ENCODE data around the gene CACNA1G. TPM values are rescaled to one million over a fixed set of nuclear protein-coding genes. Genes with fewer than 3 reads are reported as not detected.

The CACNA1G gene
- total RNA-seq, 1 experiment from 2014 or later = 6.7 TPM

GRCh38 chr17:50532452-50533024, 28.0 kb upstream of the CACNA1G start, which contains the start of gene EPN3 (continued):
- no peak for TF ChIP-seq ZNF317 (CRISPR knock-in tag; IDR thresholded peaks at IDR 0.05; ENCODE audit: borderline replicate concordance, low read depth)
- no peak for TF ChIP-seq EMX1 (CRISPR knock-in tag; IDR thresholded peaks at IDR 0.05)
- TF ChIP-seq ZNF512 (CRISPR knock-in tag; IDR thresholded peaks at IDR 0.05; ENCODE audit: borderline replicate concordance) = no peak
- TF ChIP-seq MLX (CRISPR knock-in tag; IDR thresholded peaks at IDR 0.05) = no peak
- no peak for TF ChIP-seq CBFB (CRISPR knock-in tag; IDR thresholded peaks at IDR 0.05; ENCODE audit: low read depth)
- no peak for TF ChIP-seq ZNF138 (CRISPR knock-in tag; conservative IDR thresholded peaks at IDR 0.05)
- TF ChIP-seq FOXK1 (CRISPR knock-in tag; IDR thresholded peaks at IDR 0.05) = no peak; the same call in 1 of the 2 replicates
- TF ChIP-seq ZBTB21 (CRISPR knock-in tag; IDR thresholded peaks at IDR 0.05; ENCODE audit: borderline replicate concordance) = peak; percentile 63; the same call in 1 of the 2 replicates
- peak; percentile 70; the same call in 1 of the 2 replicates for TF ChIP-seq ZNF281 (CRISPR knock-in tag; IDR thresholded peaks at IDR 0.05)
- TF ChIP-seq CREM (CRISPR knock-in tag; IDR thresholded peaks at IDR 0.05) = no peak
- TF ChIP-seq PRRX2 (CRISPR knock-in tag; IDR thresholded peaks at IDR 0.05) = no peak
- no peak for TF ChIP-seq IRF2 (CRISPR knock-in tag; IDR thresholded peaks at IDR 0.05; ENCODE audit: borderline replicate concordance, low read depth)
- TF ChIP-seq ERG (CRISPR knock-in tag; IDR thresholded peaks at IDR 0.05) = no peak
- TF ChIP-seq CDX4 (CRISPR knock-in tag; IDR thresholded peaks at IDR 0.05; ENCODE audit: borderline replicate concordance) = no peak
- no peak for TF ChIP-seq FOXJ3 (CRISPR knock-in tag; IDR thresholded peaks at IDR 0.05; ENCODE audit: borderline replicate concordance)
- no peak for TF ChIP-seq NR3C1 (CRISPR knock-in tag; conservative IDR thresholded peaks at IDR 0.05; ENCODE audit: low read depth)
- TF ChIP-seq ZMAT4 (CRISPR knock-in tag; IDR thresholded peaks at IDR 0.05) = no peak
- no peak for TF ChIP-seq SMAD3 (CRISPR knock-in tag; IDR thresholded peaks at IDR 0.05; ENCODE audit: borderline replicate concordance)
- TF ChIP-seq RORB (CRISPR knock-in tag; IDR thresholded peaks at IDR 0.05) = no peak
- no peak for TF ChIP-seq CREB1 (CRISPR knock-in tag; IDR thresholded peaks at IDR 0.05)
- no peak for TF ChIP-seq ATF1 (CRISPR knock-in tag; IDR thresholded peaks at IDR 0.05)
- no peak for TF ChIP-seq PREB (CRISPR knock-in tag; IDR thresholded peaks at IDR 0.05; ENCODE audit: borderline replicate concordance)
- TF ChIP-seq TEAD1 (CRISPR knock-in tag; IDR thresholded peaks at IDR 0.05) = no peak
- peak; percentile 83 for TF ChIP-seq ZNF121 (CRISPR knock-in tag; IDR thresholded peaks at IDR 0.05)
- TF ChIP-seq HMGXB4 (CRISPR knock-in tag; IDR thresholded peaks at IDR 0.05) = no peak
- no peak for TF ChIP-seq GRHL2 (CRISPR knock-in tag; IDR thresholded peaks at IDR 0.05; ENCODE audit: insufficient replicate concordance, severe bottlenecking)
- no peak for TF ChIP-seq USF2 (CRISPR knock-in tag; IDR thresholded peaks at IDR 0.05)
- TF ChIP-seq ZNF671 (CRISPR knock-in tag; IDR thresholded peaks at IDR 0.05) = no peak
- TF ChIP-seq ELF4 (CRISPR knock-in tag; IDR thresholded peaks at IDR 0.05; ENCODE audit: low read depth) = no peak
